ENCODE data around the gene KAT2B.

GRCh38 chr3:20027136-20027535 lies 13.1 kb upstream of the KAT2B start:
- TF ChIP-seq POLR2A (IDR thresholded peaks at IDR 0.05) (no peak), CTCF (IDR thresholded peaks at IDR 0.05) (no peak), EP300 (IDR thresholded peaks at IDR 0.05) (no peak), POLR2AphosphoS5 (IDR thresholded peaks at IDR 0.05) (no peak)

All from gastroesophageal sphincter (tissue), 3 donors.